ENCODE measurements around the gene SAT2.

Gene SAT2

DNA sequence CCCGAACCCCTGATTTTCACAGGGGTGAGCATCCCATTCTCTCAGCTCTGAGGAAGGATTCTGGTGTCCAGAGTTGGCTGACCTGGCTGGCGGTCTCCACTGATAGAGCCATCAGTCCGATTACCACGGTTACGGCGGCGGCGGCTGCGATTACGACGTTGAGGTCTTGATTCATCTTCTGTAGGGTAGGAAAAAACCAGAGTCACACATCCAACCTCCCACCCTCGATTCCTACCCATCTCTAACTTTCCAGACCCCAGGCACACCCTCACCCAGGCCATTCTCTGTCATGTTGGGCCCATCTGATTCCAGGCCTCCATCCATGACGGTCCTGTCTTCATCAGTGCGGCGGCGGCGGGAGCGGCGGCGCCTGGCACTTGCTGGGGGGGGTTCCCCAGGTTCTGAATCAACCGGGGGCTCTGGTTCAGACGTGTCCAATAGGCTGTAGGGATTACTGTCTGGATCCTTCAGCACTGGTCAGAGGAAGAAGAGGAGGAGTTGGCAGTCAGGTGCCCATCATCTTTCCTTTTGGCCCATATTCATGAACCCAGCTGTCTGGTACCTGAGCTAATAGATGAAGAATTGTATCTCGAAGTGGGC lies 35.1 kb downstream of the SAT2 start:
- no peak for TF ChIP-seq CTCF (IDR thresholded peaks at IDR 0.05; ENCODE audit: control insufficient read depth, extremely low read depth, insufficient read depth)
- DNase-seq (ENCODE audit: low read depth) = no peak

GRCh38 chr17:7591596-7591995 lies 36.0 kb downstream of the SAT2 start:
- no peak for TF ChIP-seq CTCF (IDR thresholded peaks at IDR 0.05; ENCODE audit: control insufficient read depth, extremely low read depth, insufficient read depth)
- DNase-seq (ENCODE audit: low read depth) = no peak
- no peak overlapping the region for H3K4me3 ChIP-seq (ENCODE audit: low read depth, low read length)

More for the DNA sequence above, 35.1 kb downstream of the SAT2 start:
- H3K4me3 ChIP-seq (ENCODE audit: low read depth, low read length) = no peak overlapping the region

DNA sequence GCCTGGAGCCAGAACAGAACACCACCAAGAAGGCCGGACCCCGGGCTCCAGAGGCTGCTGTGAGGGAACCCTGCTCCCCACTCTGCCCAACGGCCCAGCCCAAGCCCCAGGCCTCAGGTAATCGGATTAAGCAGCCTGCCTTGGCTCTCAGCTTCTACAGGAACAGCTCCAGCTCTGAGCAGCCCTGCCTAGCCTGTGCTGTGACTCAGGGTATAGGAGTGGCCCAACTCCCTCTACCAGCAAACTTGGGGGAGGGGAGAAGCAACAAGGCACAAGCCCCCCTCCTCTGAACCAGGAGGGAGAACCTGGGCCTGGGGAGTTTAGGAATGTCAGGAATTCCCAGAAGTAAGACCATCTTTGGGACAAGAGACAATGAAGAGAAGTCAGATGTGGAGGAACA lies 36.9 kb downstream of the SAT2 start:
- no peak overlapping the region for H3K4me3 ChIP-seq (ENCODE audit: low read depth, low read length)
- TF ChIP-seq CTCF (IDR thresholded peaks at IDR 0.05; ENCODE audit: control insufficient read depth, extremely low read depth, insufficient read depth) = no peak
- no peak for DNase-seq (ENCODE audit: low read depth)

DNA sequence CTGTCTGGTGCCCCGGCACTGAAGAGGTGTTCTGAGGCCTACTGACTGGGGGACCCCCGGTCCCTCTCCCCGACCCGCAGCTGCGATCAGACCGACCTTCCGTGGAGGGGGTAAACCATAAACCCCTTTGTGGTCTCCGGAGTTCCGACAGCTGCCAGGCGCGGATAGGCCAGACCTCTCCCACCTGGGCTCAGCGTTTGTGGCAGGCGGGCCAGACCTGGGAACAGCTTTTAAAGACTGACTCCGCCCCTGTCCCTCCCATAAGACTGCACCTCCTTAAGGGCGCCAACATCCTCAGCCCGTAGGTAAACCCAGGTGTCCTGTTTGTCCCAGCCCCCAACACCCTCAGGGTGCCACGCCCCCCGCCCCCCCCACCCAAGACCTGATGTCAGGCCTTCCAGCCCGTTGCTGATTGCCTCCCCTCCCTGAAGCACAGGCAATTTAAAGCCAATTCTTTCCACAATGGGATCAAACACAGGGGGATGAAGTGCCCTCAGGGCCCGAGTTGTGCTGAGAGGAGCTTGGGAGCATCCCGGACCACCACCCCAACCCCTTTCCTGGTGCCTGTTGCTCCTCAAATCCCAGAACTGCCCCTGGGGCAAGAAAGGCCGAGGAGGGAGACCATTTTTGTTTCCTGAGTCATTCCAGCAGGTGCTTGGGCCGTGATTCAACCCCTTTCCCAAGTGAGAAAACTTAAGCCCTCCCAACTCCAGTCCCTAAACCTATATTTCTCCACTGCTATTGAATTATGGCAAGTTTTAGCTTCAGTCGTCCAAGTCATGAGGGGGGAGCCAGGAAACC lies 37.5 kb downstream of the SAT2 start, which contains the start of gene SOX15:
Gene SOX15, minus strand, starts transcription at position 204 of the 801 bp plus-strand sequence. CDS start 418 bp downstream, outside the sequence.
- DNase-seq (ENCODE audit: low read depth) = no peak
- TF ChIP-seq CTCF (IDR thresholded peaks at IDR 0.05; ENCODE audit: control insufficient read depth, extremely low read depth, insufficient read depth) = no peak
- no peak within 1 kb of the TSS for H3K4me3 ChIP-seq (ENCODE audit: low read depth, low read length)

DNA sequence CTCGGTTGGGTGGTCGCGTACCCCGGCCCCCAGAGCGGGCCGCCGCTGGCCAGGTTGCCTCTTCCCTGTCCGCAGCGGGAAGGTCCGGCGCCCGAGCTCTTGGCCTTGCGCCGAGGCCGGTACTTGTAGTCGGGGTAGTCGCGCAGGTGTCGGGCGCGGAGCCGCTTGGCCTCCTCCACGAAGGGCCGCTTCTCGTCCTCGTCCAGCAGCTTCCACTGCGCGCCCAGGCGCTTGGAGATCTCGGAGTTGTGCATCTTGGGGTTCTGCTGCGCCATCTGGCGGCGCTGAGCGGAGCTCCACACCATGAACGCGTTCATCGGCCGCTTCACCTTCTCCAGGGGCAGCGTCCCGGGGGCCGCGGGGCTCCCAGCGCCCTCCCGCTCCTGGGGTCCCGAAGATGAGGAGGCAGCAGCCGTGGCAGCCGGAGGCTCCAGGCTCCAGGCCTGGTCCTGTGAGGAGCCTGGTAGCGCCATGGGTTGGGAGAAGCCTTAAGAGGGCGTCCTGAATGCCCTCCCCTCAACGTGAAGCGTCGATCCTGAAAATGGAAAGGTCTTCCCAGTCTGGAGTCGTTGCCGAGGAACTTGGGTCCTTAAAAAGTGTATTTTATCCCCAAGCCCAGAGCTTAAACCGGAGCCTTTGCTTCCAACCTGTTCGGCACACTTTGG lies 38.3 kb downstream of the SAT2 start:
- peak; percentile 27 for DNase-seq (ENCODE audit: low read depth)
- TF ChIP-seq CTCF (IDR thresholded peaks at IDR 0.05; ENCODE audit: control insufficient read depth, extremely low read depth, insufficient read depth) = peak; percentile 80
- no peak overlapping the region for H3K4me3 ChIP-seq (ENCODE audit: low read depth, low read length)

GRCh38 chr17:7588553-7589203 lies 38.9 kb downstream of the SAT2 start:
- DNase-seq (ENCODE audit: low read depth) = no peak
- TF ChIP-seq CTCF (IDR thresholded peaks at IDR 0.05; ENCODE audit: control insufficient read depth, extremely low read depth, insufficient read depth) = no peak
- no peak overlapping the region for H3K4me3 ChIP-seq (ENCODE audit: low read depth, low read length)
